AG08395 (cell line): ENCODE data around the gene CAMKMT.
"Not testable (repeated sequence)": the region's sequence is repeated elsewhere in the genome, so short reads cannot be mapped to it uniquely, and the experiment has no call there.

ENCODE experiments used
- DNase-seq: peaks from one replicate; pipeline ENCODE4 v3.0.0; 2012; ENCODE audit warnings: mixed read lengths, low spot score

Gene CAMKMT

DNA sequence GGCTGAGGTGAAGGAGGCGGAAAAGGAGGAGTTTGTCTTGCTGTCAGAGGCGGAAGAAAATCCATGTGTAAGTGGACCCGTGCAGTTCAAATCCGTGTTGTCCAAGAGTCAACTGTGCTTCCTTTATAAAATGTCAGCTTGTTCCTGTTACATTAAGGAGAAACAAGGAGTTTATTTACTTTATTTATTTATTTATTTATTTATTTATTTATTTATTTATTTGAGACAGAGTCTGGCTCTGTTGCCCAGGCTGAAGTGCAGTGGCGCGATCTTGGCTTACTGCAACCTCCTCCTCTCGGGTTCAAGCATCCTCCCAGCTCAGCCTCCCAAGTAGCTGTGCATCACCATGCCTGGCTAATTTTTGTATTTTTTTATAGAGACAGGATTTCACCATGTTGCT, 143.9 kb downstream of the CAMKMT start:
- DNase-seq: not testable (repeated sequence)

DNA sequence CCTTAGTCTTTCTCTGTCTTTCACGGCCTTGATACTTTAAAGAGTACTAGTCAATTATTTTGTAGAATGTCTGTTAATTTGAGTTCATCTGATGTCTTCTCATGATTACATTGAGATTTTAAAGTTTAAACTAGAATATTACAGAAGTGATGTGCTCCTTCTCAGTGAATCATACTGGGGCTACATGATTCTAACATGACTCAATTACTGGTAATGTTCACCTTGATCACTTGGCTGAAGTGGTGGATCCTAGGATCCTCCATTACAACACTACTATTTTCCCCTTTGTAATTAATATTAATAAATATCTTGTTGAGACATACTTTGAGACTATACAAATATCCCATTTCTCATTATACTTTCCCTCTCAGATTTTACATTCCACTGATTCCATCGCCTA, 148.5 kb downstream of the CAMKMT start:
- no peak for DNase-seq

DNA sequence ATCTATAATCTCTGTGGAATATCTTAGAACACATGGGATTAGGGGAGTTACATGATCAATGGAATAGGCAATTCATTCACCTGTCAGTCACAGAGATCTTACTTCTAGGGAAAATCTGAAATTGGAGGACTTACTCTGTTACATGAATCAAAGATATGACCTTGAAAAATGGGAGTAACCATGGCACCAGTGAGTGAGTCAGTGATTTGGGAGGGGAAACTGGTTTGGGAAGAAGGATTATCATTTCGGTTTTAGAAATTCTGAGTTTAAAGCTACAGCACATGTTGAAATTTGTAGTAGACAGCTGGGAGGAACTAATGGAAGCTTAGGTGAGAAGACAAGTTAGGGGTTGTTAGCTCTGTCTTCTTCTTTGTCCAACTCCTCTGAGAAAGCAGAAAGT, 153.7 kb downstream of the CAMKMT start:
- DNase-seq: peak; percentile 33

DNA sequence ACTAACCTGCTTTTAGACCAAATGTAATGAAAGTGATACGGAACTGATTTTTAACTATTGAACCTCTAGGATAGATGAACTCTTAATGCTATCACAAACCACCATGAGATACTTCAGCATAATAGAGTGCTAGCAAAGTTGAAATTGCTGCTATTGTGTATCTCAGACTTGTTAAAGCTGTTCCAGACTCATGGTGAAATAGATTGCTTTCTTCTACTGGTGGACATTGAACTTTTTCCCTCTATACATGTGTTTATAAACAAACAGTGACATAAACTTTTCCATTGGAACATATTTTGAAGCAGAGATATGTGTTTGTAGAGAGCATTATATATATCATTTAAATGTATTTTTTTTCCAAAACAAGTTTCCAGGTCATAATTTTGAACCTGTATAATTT, 157.3 kb downstream of the CAMKMT start:
- DNase-seq: no peak

DNA sequence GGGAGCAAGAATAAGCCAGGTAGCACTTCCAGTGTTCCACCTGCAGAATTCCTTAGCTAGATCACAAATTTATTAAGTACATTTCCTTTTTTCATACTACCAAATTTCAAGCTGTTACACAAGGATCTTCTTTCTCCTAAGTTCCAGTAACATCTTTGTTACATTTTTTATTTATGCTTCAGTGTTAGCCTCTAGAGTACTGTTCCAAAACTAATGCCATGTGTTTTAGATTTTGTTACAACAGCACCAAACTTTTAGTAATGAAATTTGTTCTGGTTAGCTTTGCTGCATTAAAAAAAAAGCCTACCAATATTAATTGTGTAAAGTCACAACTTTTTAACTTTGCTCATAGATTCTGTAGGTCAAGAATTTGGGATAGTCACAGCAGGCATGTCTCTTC, 161.1 kb downstream of the CAMKMT start:
- no peak for DNase-seq

DNA sequence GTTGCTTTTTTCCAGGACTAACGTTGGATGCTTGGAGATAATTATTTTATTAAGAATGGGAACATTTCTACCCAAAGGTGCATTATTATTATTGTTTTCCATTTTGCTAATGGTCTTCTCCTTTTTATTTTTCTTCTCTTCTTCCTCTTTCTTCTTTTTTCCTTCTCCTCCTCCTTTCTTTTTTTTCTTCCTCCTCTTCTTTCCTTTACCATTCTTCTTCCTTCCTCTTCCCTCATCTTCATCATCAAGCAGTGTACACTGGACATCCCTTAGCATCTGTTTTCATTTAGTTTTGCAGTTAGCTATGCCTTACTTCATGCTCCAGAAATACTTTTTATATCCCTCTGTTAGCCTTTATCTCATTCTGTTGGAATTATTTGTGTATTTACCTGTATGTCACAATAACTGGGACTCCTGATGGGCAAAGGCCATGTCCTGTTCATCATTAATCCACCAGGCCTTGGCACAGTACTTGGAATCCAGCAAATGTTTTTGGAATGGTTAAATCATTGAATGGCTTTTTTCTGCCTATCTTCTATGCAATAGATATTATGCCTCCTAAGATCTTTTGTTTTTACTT, 162.7 kb downstream of the CAMKMT start:
- DNase-seq: no peak

DNA sequence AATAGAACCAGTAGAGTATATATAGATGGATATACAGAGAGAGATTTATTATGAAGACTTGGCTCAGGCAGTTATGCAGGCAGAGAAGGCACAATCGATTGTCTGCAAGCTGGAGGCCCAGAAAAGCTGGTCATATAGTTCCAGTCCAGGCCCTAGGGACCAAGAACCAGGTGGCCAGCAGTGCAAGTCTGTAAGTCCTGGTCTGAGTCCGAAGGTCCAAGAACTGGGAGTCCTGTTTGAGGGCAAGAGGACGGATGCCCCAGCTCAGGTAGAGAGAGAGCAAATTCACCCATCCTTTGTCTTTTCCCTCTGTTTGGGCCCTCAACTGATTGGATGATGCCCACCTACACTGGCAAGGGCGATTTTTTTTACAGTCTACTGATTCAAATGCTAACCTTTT, 164.6 kb downstream of the CAMKMT start:
- DNase-seq: no peak

DNA sequence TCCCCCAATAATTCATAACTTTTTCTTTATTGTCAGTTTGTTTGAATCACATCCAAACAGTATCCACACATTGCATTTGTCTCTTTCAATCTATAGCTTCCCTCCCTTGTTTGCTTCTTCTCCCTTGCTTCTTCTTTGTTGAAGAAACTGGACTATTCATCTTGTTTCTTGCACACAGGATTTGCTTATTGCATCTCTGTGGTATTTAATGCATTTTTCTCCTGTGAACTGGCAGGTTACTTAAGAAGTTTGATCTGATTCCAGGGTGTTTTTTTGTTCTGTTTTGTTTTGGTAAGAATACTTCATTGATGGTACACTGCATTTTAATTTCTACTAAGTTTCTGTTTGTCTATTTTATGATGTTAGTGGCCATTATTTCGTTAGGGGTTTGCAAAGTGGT, 166.8 kb downstream of the CAMKMT start:
- peak; percentile 62 for DNase-seq

DNA sequence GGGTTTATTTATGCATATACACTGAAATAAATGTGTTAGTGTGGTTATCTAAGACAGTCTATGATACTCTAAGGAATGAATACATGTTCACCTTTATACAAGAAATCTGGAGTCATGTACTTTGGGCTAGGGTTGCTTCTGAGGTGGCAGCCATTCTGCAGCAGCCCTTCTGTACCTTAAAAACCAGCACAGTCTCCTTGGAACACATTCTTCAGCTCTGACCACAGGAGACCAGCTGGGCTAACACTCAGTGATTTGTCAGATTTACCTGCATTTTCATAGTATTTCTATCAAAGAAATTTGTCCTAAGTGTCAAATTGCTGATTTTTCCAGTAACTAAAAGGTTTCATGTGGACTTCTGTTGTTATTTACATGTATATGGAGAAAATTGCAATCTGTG, 167.7 kb downstream of the CAMKMT start:
- no peak for DNase-seq

DNA sequence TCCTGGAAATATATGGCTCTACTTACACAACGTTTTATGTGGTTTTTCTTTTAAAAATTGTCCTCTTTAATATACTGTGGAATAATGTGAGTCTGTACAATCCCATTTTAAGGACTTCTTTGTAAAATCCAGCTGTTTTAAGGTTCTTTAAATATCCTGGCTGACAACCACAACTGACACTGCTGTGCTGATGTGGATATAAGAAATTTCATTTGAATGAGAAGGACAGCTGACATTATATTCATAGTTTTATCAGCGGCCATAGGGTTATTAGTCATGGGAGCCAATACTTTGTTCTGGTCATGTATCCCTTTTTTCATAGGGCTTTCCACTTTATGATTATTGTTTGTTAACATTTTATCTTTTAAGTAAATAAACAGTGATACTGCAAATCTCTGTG, 169.5 kb downstream of the CAMKMT start:
- DNase-seq: no peak

DNA sequence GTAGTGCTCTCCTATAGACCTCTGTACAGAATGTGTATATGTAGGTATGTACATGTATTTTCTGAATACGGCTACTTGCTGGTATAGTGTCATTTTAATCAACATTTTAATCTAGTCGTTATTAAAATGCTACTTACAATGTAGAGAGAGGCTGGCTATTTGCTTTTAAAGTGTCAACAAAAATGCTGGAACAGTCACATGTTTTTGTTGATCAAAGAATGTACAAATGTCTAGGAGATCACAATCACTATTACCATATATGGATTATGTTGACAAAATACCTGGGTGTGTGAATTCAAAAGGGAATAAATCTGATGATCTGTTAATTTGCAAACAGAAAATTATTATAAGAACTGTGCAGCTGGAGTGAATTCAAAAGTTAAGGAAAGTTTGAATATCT, 170.3 kb downstream of the CAMKMT start:
- DNase-seq: no peak

DNA sequence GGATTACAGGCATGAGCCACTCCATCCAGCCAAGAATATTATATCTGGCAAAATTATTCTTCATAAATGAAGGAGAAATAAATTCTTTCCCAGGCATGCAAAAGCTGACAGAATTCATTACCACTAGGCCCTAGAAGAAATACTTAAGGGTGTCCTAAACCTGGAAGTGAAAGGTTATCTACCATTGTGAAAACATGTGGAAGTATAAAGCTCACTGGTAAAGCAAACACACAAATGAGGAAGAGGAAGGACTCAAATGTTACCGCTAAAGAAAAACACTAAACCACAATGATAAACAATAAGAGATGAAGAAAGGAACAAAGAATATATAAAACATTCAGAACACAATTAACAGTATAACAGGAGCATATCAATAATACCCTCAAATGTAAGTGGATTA, 171.8 kb downstream of the CAMKMT start:
- DNase-seq: no peak

DNA sequence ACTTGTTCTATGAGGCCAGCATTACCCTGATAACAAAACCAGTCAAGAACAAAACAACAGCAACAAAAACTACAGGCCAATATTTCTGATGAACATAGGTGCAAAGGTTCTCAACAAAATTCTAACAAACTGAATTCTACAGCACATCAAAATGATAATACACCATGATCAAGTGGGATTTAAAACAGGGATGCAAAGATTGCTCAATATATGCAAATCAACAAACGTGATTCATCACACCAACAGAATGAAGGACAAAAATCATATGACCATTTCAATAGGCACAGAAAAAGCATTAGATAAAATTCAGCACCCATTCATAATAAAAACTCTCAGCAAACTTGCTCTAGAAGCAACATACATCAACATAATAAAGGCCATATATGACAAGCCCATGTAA, 173.6 kb downstream of the CAMKMT start:
- DNase-seq: no peak

DNA sequence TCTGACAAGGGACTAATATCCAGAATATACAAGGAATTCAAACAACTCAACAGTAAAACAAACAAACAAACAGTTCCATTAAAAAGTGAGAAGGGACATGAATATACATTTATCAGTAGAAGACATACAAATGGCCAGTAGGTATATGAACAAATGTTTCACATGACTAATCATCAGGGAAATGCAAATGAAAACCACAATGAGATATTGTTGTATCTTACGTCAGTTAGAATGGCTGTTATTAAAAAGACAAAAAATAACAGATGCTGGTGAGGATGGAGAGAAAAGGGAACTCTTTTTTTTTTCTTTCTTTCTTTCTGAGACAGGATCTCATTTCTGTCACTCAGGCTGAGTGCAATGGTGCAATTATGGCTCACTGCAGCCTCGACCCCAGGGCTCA, 175.5 kb downstream of the CAMKMT start:
- DNase-seq: no peak

DNA sequence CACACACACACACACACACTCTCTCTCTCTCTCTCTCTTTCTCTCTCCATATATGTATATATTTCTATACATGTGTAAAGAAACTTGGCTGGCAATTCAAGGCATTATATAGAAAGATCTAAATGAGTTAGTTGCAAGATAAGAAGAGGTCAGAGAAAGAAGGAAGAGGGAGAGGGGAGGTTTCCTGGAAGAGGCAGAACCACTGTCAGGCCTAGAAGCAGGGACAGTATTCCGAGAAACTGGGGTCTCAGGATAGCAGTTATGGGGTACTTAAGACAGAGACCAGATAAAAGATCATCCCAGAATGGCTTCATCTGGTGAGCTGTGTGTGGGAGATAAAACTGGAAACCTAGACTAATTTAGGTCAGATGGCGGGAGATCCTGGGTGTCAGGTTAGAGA, 180.8 kb downstream of the CAMKMT start:
- DNase-seq: no peak

DNA sequence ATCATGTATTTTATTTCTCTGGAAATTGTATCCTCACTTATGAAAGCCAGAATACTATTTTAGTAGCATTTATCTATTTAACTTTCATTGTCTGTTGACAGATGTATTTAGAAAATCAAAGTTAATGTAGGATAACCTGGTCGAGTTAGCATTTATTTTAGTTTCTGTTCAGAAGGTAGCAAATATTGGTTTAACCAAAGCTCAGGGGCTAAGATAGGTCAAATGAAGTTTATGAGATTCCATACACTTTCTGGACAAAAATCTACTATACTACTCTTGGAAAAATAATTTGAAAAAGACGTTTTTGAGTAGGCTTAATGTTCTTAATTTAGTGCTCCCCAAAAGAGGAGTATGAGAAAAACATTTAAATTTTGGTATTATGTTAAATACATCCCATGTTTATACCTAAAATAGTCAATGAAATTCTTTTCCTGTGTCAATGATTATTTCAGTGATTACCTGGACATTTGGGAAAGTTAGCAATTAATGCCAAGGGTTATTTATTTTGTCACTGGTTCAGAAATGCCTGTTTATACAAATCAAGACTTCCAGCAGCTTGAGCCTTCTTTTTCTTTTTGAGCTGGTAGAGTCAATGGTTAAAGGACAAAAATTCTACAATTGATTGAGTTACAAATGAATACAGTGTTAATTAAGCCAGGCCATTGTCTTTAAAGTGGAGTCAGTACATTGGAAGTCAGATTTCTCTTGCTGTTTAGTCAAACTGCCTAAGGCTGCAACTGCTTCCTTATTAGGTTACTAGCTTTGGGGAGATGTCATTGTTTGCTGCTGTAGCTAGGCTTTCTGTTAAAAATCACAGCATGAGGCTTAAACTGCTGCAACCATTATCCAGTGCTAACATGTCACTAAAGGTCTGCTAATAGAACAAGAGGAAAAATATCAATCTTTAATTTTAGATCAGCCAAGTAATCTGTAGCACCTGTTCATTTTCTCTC, 182.3 kb downstream of the CAMKMT start:
- DNase-seq: no peak

DNA sequence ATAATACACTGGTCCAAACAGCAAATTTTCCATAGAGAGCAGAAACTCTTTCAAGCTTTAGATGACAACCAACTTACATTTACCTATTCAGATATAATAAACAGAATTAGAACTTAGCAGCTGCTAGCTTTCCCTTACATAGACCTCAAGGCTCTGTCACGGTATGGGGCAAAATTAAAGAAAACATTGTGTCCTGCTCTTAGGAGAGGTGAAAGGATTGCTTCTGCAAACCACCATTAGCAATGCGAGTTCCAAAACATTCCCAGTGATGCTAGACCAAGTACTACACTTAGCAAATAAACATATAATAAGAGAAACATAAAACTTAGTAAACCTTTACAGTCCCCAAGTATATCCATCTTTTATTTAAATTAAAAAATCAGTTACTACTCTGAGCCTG, 183.3 kb downstream of the CAMKMT start:
- DNase-seq: no peak

DNA sequence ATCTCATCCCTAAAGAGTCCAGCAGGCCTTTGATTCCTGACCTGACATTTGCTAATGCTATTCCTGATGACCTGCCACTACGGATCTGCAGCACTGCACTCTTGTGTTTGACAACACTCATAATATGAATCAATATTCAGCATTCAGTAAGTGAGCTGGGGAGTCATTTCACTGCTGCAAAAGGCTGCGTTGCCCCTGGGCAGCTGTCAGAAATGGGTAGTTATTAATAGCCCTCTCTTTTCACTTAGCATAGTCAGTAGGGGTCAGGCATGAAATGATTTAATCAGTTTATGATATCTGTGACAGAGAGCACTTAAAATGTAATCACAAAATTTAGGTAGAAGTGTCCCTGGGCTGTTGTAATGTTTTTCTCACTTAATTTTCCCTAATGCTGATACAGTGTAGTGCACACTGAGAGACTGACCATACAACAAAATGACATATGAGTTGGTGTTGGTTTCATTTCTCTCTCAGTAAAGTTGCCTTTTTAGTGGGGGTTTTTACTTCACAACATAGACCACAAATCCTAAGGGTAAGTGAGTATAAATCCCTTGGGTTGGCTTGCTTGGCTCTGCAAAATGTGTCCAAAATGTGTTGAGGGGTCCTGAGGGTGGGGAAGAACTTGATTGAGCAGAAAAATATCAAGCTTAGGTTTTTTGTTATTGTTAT, 184.8 kb downstream of the CAMKMT start:
- no peak for DNase-seq

DNA sequence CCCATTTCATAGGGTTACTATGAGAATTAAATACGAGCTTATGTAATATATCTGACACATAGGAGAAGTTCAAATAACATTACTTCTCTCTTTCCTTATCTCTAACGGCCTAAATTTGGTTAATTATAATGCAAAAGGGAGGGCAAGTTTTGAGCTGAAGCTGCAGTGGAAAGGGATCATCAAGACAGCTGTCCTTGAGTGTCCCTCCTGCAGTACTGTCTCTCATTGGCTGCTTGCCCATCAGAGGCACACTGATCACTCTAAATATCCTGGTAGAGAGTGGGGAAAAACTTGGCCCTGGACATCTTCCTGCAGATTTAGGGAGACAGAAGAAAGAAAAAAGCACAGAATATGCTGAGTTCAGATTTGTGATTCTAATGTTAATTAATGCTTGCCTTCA, 186.0 kb downstream of the CAMKMT start:
- no peak for DNase-seq

DNA sequence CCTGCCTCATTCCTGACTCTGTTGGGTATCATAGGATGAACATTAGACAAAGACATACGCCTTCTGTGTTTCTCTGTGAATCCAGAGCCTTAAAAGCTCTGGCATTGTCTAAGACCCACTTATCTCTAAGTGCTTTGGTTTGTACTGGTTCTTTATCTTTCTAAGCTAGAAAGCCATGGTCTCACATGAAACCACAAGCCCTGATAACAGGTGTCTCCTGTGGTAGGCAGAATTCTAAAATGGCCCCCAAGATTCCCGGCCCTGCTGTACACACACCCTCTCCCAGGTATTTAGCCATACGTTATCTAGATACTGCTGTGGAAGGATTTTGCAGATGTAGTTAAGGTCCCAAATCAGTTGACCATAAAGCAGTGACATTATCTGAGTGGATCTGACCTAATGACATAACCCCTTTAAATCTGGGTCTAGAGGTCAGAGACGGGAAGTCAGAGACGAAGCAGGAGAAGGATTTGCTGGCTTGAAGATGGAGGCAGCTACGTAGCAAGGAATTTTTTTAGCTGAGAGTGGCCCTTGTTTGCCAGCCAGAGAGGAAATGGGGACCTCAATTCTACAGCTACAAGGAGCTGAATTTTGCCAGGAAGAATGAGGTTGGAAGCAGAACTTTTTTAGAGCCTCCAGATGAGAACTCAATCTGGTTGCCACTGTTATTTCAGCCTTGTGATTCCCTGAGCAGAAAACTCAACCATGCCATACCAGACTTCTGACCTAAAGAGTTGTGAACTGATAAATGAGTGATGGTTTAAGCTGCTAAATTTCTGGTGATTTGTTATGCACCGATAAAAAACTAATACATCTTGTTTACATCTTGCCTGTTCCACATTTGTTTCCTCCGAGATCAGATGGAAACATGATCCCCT, 186.7 kb downstream of the CAMKMT start:
- DNase-seq: no peak

DNA sequence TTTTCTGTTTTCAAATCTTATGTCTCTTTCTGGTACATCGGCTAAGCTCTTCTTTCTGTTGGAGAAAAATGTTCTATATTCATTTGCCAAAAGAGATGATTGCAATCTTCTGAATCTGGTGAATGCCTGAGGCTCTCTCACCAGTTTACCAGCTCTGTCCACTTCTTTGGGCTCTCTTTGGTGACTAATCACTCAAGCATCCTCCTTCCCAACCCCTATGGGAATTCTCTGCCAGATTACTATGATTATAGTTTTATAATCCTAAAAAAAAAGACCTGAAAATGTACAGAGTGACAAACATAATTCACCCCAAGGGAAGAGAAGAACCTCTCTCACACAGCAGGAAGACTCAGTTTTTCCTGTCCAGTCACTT, 187.3 kb downstream of the CAMKMT start:
- DNase-seq: peak; percentile 88

DNA sequence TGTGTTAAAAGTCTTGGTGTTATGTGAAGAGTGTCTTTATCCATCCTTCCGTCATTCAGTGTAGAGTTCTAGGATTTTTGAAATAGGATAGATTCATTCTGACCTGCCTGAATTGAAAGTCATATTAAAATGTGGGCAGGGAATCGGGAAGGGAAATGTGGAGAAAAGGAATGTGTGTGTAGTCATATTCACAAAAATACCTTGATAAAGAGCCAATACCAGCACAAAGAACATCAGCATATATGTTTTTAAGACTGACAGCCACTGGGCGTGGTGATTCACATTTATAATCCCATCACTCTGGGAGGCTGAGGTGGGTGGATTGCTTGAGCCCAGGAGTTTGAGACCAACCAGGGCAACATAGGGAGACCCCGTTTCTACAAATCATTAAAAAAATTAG, 188.1 kb downstream of the CAMKMT start:
- no peak for DNase-seq
